AG04449 (cell line): ENCODE measurements around the gene RNASEH2B.

Source experiments
- CTCF ChIA-PET: fragments of 350-600 bp; formaldehyde crosslinking; extraction: SDS; loops from one replicate; lab custom pipeline; 2021; ENCODE audit warnings: antibody characterized with exemption; lab: Yijun Ruan, JAX
- POLR2A ChIA-PET: fragments of 400-600, 350-600 bp; formaldehyde crosslinking; extraction: SDS; loops from one replicate; lab custom pipeline; 2020; ENCODE audit warnings: antibody characterized with exemption, inconsistent platforms; lab: Yijun Ruan, JAX
- DNase-seq: peaks from one replicate; pipeline ENCODE4 v3.0.0-alpha.2; 2010; ENCODE audit warnings: low read depth, low spot score
- H3K4me3 ChIP-seq: 2 replicates; pipeline ENCODE4 v1.5.1; 2011; ENCODE audit warnings: low read depth, mild to moderate bottlenecking, control low read depth, low read length
- CTCF ChIP-seq: IDR thresholded peaks from one replicate; pipeline ENCODE4 v1.5.1; 2011; ENCODE audit warnings: mild to moderate bottlenecking, moderate library complexity, low read length, control low read depth, inconsistent platforms; ENCODE audit not compliant: insufficient read depth; ENCODE audit errors: missing control alignments

The RNASEH2B gene

GRCh38 chr13:50923272-50923671, 13.7 kb downstream of the RNASEH2B start:
- no peak overlapping the region for H3K4me3 ChIP-seq
- DNase-seq: no peak
- TF ChIP-seq CTCF: no peak
- POLR2A ChIA-PET: no interaction called here
- CTCF ChIA-PET: interaction anchor here (7.3 kb wide), 1 partner anchor 10 kb away, joined by 52 read pairs; no protein-coding TSS in a partner anchor

GRCh38 chr13:50924025-50924424, 14.4 kb downstream of the RNASEH2B start:
- no peak for DNase-seq
- no peak overlapping the region for H3K4me3 ChIP-seq
- POLR2A ChIA-PET: no interaction called here
- TF ChIP-seq CTCF: no peak
- CTCF ChIA-PET: interaction anchor here (7.3 kb wide), 1 partner anchor 11 kb away, joined by 52 read pairs; no protein-coding TSS in a partner anchor

GRCh38 chr13:50927701-50928100, 18.1 kb downstream of the RNASEH2B start:
- ChIA-PET POLR2A (no interaction called here), CTCF (interaction anchor here (7.3 kb wide), 1 partner anchor 15 kb away, joined by 52 read pairs; no protein-coding TSS in a partner anchor)
- TF ChIP-seq CTCF: no peak
- DNase-seq: no peak
- H3K4me3 ChIP-seq: no peak overlapping the region

GRCh38 chr13:50928102-50928501, 18.5 kb downstream of the RNASEH2B start:
- CTCF ChIA-PET: interaction anchor here (7.3 kb wide), 1 partner anchor 15 kb away, joined by 52 read pairs; no protein-coding TSS in a partner anchor

GRCh38 chr13:50928659-50929462, 19.3 kb downstream of the RNASEH2B start:
- ChIA-PET CTCF (interaction anchor here (0.9 to 1.4 kb wide), 2 partner anchors 14 to 141 kb away, joined by 3 to 4 read pairs; no protein-coding TSS in a partner anchor), POLR2A (no interaction called here)
- no peak overlapping the region for H3K4me3 ChIP-seq
- DNase-seq: no peak
- no peak for TF ChIP-seq CTCF

More at GRCh38 chr13:50928102-50928501, 18.5 kb downstream of the RNASEH2B start:
- no peak for TF ChIP-seq CTCF
- no peak for DNase-seq
- POLR2A ChIA-PET: no interaction called here
- H3K4me3 ChIP-seq: no peak overlapping the region

GRCh38 chr13:50932091-50932490, 22.5 kb downstream of the RNASEH2B start:
- CTCF ChIA-PET: interaction anchor here (1.1 to 1.8 kb wide), 4 partner anchors 9 to 847 kb away, joined by 3 to 5 read pairs (median 4); no protein-coding TSS in a partner anchor
- no peak for TF ChIP-seq CTCF
- POLR2A ChIA-PET: no interaction called here
- H3K4me3 ChIP-seq: no peak overlapping the region
- no peak for DNase-seq
